CD4-positive, alpha-beta T cell (primary cell): ENCODE data around the gene SHANK2. TPM values are rescaled to one million over a fixed set of nuclear protein-coding genes. Genes with fewer than 3 reads are reported as not detected.

Experiments
- ATAC-seq: fragments of 200-7000 bp; cut with Tn5 transposase; one replicate; pipeline ENCODE4 v1.10.0; 2022; ENCODE audit warnings: mild to moderate bottlenecking; ENCODE audit not compliant: poor library complexity
- CTCF ChIA-PET: fragments of 350-600 bp; sonication (Branson Sonifier 250); formaldehyde crosslinking; loops from one replicate; lab custom pipeline; 2021; ENCODE audit warnings: antibody characterized with exemption, inconsistent platforms; lab: Charles Lee
- POLR2A ChIA-PET: fragments of 350-600 bp; sonication (Branson Sonifier 250); formaldehyde crosslinking; loops from one replicate; lab custom pipeline; 2021; ENCODE audit warnings: antibody characterized with exemption, inconsistent platforms; lab: Charles Lee
- DNase-seq, 14 experiments: peaks; one replicate each; pipeline ENCODE4 v3.0.0-alpha.2; 2013 to 2020; ENCODE audit warnings: mixed read lengths in 2 of 14
- H3K27ac ChIP-seq, 2 donors: one replicate each; pipeline versions ENCODE4 v1.5.1 to v1.7.0; 2013; ENCODE audit warnings: low read length in 2 of 2, low read depth in 1 of 2, mild to moderate bottlenecking in 1 of 2
- H3K27me3 ChIP-seq, 2 experiments: 1 replicate in 1 of 2; 2 replicates in 1 of 2; pipeline versions ENCODE4 v1.6.1 to v1.7.0; 2013; ENCODE audit warnings: low read length in 2 of 2, control low read depth in 1 of 2, mild to moderate bottlenecking in 1 of 2, moderate library complexity in 1 of 2; ENCODE audit not compliant: insufficient read depth in 2 of 2, control insufficient read depth in 1 of 2
- H3K36me3 ChIP-seq: one replicate; pipeline ENCODE4 v1.6.1; 2013; ENCODE audit warnings: low read length, control low read depth; ENCODE audit not compliant: insufficient read depth
- H3K4me1 ChIP-seq: one replicate; pipeline ENCODE4 v1.6.1; 2013; ENCODE audit warnings: low read length, control low read depth; ENCODE audit not compliant: insufficient read depth
- H3K4me3 ChIP-seq: one replicate; pipeline ENCODE4 v1.5.1; 2013; ENCODE audit warnings: mild to moderate bottlenecking, low read length, moderate library complexity
- H3K9me3 ChIP-seq, 2 experiments: 1 replicate in 1 of 2; 2 replicates in 1 of 2; pipeline versions ENCODE4 v1.6.1 to v1.7.0; 2013; ENCODE audit warnings: low read length in 2 of 2, mild to moderate bottlenecking in 2 of 2, control low read depth in 1 of 2, moderate library complexity in 1 of 2; ENCODE audit not compliant: control insufficient read depth in 1 of 2, insufficient read depth in 1 of 2
- H3K27ac Mint-ChIP-seq: one replicate; pipeline ENCODE4 v1.8.0; 2020; ENCODE audit warnings: mixed read lengths
- H3K27me3 Mint-ChIP-seq: one replicate; pipeline ENCODE4 v1.8.0; 2021; ENCODE audit warnings: mixed read lengths
- H3K36me3 Mint-ChIP-seq: one replicate; pipeline ENCODE4 v1.8.0; 2021; ENCODE audit warnings: low read depth, mixed read lengths
- H3K4me1 Mint-ChIP-seq: one replicate; pipeline ENCODE4 v1.8.0; 2021; ENCODE audit warnings: low read depth, mixed read lengths
- H3K4me3 Mint-ChIP-seq: one replicate; pipeline ENCODE4 v1.8.0; 2020; ENCODE audit warnings: mild to moderate bottlenecking, mixed read lengths
- H3K9me3 Mint-ChIP-seq: one replicate; pipeline ENCODE4 v1.8.0; 2020; ENCODE audit warnings: mixed read lengths
- intact Hi-C, 2 experiments: fragments of 100-400 bp; cut with DNase I in 1 of 2; cut with micrococcal nuclease in 1 of 2; formaldehyde crosslinking; loops; one replicate each; pipeline versions ENCODE4 v1.15.1 to v1.9.0; 2023 to 2025; cut with DNase I, micrococcal nuclease
- total RNA-seq, 174 experiments: library from RNA in 2 of 174; stranded (reverse) in 2 of 174; gene quantifications; one replicate each; pipeline ENCODE4 v1.2.3 and lab custom pipeline; 2021 to 2026
- TF ChIP-seq, protein P1 (sequence below): fragments of 200-600 bp; IDR thresholded peaks from one replicate; pipeline ENCODE4 v1.8.0; 2022; ENCODE audit warnings: antibody characterized with exemption, mild to moderate bottlenecking

Gene SHANK2
- total RNA-seq, 2 experiments from 2014 or later = not detected

DNA sequence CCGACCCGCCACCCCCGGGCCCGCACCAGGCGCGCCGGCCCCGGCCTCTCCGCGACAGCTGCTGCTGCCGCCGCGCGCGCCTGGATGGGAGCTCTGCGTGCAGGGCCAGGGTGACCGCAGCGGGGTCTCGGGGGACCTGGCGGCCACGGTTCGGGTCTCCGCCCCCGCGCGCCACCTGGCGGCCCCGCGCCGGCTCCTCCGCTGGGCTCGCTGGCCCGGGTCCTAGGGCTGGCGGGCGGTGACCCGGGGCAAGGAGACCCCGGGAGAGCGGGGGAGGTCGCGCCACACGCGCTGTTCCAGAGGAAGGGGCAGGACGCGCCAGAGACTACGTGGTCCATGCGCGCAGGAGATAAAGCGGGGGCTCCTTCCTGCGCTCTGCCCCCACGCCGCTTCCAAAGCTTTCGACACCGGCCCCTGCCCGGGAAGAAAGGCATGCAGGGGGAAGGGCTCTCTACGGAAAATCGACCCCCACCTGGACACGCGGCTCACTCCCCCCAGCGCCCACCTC, 562 bp downstream of the SHANK2 start:
- H3K4me1 Mint-ChIP-seq = no peaks in the 10 kb centered on the region
- no peak for ATAC-seq

DNA sequence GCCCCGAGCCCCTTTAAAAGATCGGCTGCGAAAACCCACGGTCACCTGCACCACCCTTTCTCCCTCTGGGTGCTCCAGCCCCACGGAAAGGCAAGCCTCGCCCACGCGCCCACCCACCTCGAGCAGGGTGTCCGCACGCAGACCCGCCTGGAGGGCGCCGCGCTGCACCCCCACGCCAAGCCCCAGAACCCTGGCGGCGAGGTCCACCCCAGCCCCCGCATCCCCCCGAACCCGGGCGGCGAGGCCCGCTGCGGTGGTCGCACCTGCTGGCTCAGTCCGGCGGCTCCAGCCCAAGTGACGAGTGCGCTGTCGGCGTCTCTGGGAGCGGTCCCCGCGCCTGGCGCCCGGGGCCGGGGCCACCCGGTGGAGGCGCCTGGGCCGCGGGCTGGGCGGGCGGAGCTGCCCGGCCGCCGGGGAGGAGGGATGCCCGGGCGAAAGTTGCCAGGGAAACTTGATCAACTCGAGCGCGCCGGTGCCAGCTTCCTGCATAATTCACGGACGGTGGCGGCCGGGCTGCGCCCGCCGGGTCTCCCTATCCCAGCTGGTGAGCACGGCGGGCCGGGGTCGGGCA, 1.1 kb downstream of the SHANK2 start:
- Mint-ChIP-seq H3K36me3 (no peaks in the 10 kb centered on the region), H3K4me1 (no peaks in the 10 kb centered on the region), H3K27me3 (peaks cover 76% of the 10 kb centered on the region), H3K4me3 (no peak overlapping the region), H3K9me3 (no peaks in the 10 kb centered on the region), H3K27ac (no peak overlapping the region)
- H3K4me3 ChIP-seq = no peak overlapping the region
- TF ChIP-seq, protein P1, sequence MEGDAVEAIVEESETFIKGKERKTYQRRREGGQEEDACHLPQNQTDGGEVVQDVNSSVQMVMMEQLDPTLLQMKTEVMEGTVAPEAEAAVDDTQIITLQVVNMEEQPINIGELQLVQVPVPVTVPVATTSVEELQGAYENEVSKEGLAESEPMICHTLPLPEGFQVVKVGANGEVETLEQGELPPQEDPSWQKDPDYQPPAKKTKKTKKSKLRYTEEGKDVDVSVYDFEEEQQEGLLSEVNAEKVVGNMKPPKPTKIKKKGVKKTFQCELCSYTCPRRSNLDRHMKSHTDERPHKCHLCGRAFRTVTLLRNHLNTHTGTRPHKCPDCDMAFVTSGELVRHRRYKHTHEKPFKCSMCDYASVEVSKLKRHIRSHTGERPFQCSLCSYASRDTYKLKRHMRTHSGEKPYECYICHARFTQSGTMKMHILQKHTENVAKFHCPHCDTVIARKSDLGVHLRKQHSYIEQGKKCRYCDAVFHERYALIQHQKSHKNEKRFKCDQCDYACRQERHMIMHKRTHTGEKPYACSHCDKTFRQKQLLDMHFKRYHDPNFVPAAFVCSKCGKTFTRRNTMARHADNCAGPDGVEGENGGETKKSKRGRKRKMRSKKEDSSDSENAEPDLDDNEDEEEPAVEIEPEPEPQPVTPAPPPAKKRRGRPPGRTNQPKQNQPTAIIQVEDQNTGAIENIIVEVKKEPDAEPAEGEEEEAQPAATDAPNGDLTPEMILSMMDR = no peak
- ATAC-seq (no peak), DNase-seq (no peak)
- intact Hi-C loops = no loop called here
- H3K27ac ChIP-seq = no peak overlapping the region
- H3K4me1 ChIP-seq = no peaks in the 10 kb centered on the region
- peaks cover 44 to 70% of the 10 kb centered on the region in 2 experiments for H3K27me3 ChIP-seq
- ChIA-PET POLR2A (no interaction called here), CTCF (no interaction called here)
- H3K9me3 ChIP-seq = peaks cover 0 to 5% of the 10 kb centered on the region in 2 experiments
- H3K36me3 ChIP-seq = no peaks in the 10 kb centered on the region

More for the DNA sequence above, 562 bp downstream of the SHANK2 start:
- TF ChIP-seq, protein P1 = no peak
- intact Hi-C loops = no loop called here
- no peaks in the 10 kb centered on the region for H3K36me3 ChIP-seq
- POLR2A ChIA-PET = no interaction called here
- H3K27ac ChIP-seq = no peak overlapping the region
- DNase-seq = no peak
- H3K4me3 ChIP-seq = no peak overlapping the region
- CTCF ChIA-PET = no interaction called here
- H3K27me3 ChIP-seq = peaks cover 44 to 66% of the 10 kb centered on the region in 2 experiments
- H3K27me3 Mint-ChIP-seq = peaks cover 74% of the 10 kb centered on the region
- no peak overlapping the region for H3K27ac Mint-ChIP-seq
- no peaks in the 10 kb centered on the region for H3K9me3 Mint-ChIP-seq
- no peaks in the 10 kb centered on the region for H3K36me3 Mint-ChIP-seq
- H3K9me3 ChIP-seq = peaks cover 0 to 5% of the 10 kb centered on the region in 2 experiments
- no peak overlapping the region for H3K4me3 Mint-ChIP-seq
- no peaks in the 10 kb centered on the region for H3K4me1 ChIP-seq

DNA sequence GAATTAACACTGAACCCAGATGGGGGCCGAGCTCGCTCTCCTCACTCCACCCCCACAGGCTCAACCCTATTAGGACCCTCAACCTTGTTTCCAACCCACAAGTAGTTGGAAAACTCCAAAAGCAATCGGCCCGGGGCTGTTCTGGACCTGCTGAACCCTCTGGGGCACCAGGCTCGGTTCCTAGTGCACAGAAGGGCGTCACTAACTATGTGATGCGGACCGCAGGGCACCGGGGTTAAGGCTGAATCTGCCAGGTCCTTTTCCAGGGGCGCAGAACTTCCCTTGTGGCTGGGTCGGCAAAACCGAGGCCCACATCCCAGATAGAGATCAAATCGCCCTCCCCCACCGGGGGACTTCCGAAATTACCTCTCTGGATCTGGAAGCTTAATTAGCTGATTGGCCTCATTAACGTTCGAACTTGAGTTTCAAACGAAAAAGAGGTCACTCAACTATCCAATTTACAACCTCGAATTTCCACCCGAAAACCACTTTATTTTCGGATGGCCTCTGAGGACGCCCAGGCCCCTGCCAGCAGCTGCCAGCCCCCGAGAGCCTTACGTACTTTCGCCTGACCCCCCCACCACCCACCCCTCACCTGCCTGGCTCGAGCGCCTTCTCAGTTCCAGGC, 1.7 kb downstream of the SHANK2 start:
- ChIA-PET CTCF (no interaction called here), POLR2A (no interaction called here)
- TF ChIP-seq, protein P1 = no peak
- Histone ChIP-seq H3K4me1 (no peaks in the 10 kb centered on the region), H3K27ac (no peak overlapping the region), H3K36me3 (no peaks in the 10 kb centered on the region), H3K27me3 (peaks cover 47 to 64% of the 10 kb centered on the region in 2 experiments), H3K9me3 (peaks cover 0 to 5% of the 10 kb centered on the region in 2 experiments), H3K4me3 (no peak overlapping the region)
- Mint-ChIP-seq H3K9me3 (no peaks in the 10 kb centered on the region), H3K36me3 (no peaks in the 10 kb centered on the region), H3K4me1 (no peaks in the 10 kb centered on the region), H3K27ac (no peak overlapping the region), H3K4me3 (no peak overlapping the region), H3K27me3 (peaks cover 71% of the 10 kb centered on the region)
- DNase-seq (no peak), ATAC-seq (no peak)
- intact Hi-C loops = no loop called here
